Measurements from ENCODE around the gene IPO4.

- TF ChIP-seq POLR2A (IDR thresholded peaks at IDR 0.05) (no peak), CTCF (IDR thresholded peaks at IDR 0.05 in 4 of 5, conservative IDR thresholded peaks at IDR 0.05 in 1 of 5) (no peak)
Observed at GRCh38 chr14:24172871-24173281, 15.7 kb downstream of the IPO4 start.
